Upper lobe of left lung (tissue), 6 donors: Measurements from ENCODE around the gene ACP6. TPM values are rescaled to one million over a fixed set of nuclear protein-coding genes. Genes with fewer than 3 reads are reported as not detected.

Source experiments
- ATAC-seq, 2 donors: fragments of 200-7000 bp; cut with Tn5 transposase; one replicate each; pipeline ENCODE4 v1.9.1; 2022; ENCODE audit warnings: mild to moderate bottlenecking in 2 of 2, moderate library complexity in 2 of 2; ENCODE audit not compliant: low FRiP score in 2 of 2
- DNase-seq, 2 donors: peaks; one replicate each; pipeline ENCODE4 v3.0.0-alpha.2; 2019 to 2020
- H3K27ac ChIP-seq, 4 donors: fragments of 200-600 bp; sonication (generic); one replicate each; pipeline ENCODE4 v1.5.1; 2016 to 2019
- H3K27me3 ChIP-seq, 4 donors: fragments of 200-600 bp; sonication (generic); one replicate each; pipeline ENCODE4 v1.5.1; 2017 to 2019
- H3K36me3 ChIP-seq, 4 donors: fragments of 200-600 bp; sonication (generic); one replicate each; pipeline ENCODE4 v1.5.1; 2016 to 2019
- H3K4me1 ChIP-seq, 4 donors: fragments of 200-600 bp; sonication (generic); one replicate each; pipeline ENCODE4 v1.5.1; 2018 to 2019
- H3K4me3 ChIP-seq, 4 donors: fragments of 200-600 bp; sonication (generic); one replicate each; pipeline ENCODE4 v1.5.1; 2017 to 2019; ENCODE audit warnings: mild to moderate bottlenecking in 2 of 4, moderate library complexity in 1 of 4
- H3K9me3 ChIP-seq, 4 donors: fragments of 200-600 bp; sonication (generic); one replicate each; pipeline ENCODE4 v1.5.1; 2018 to 2019
- EP300 ChIP-seq, 4 donors: sonication (generic); formaldehyde crosslinking; IDR thresholded peaks; one replicate each; pipeline ENCODE4 v1.5.1; 2017; ENCODE audit warnings: antibody characterized with exemption in 4 of 4, control low read depth in 2 of 4
- POLR2A ChIP-seq, 4 donors: fragments of 450-650 bp; IDR thresholded peaks; one replicate each; pipeline ENCODE4 v1.5.1; 2016 to 2017; ENCODE audit warnings: antibody characterized with exemption in 4 of 4, mild to moderate bottlenecking in 2 of 4
- POLR2AphosphoS5 ChIP-seq, 2 donors: sonication (generic); formaldehyde crosslinking; IDR thresholded peaks; one replicate each; pipeline ENCODE4 v1.5.1; 2017; ENCODE audit warnings: antibody characterized with exemption in 2 of 2
- WGBS, 2 donors: methylation state at CpG; one replicate each; pipeline ENCODE4 v1.1.5; 2017 to 2018; 5-methylcytosine and 5-hydroxymethylcytosine counted together
- total RNA-seq, 6 donors: library from RNA; depleted of rRNA in 4 of 6; stranded (reverse); fragments of >200 nt in 4 of 6; gene quantifications; one replicate each; pipeline versions ENCODE4 v1.1.0 to v1.2.1, GENCODE V29; 2016 to 2021
- TF ChIP-seq, protein P1 (sequence below), 6 experiments: fragments of 450-650 bp in 4 of 6; fragments of 200-600 bp in 2 of 6; sonication (generic) in 2 of 6; IDR thresholded peaks; one replicate each; pipeline ENCODE4 v1.5.1; 2016 to 2019; ENCODE audit warnings: antibody characterized with exemption in 6 of 6
- donor health status: DM: no; HTN: no; CAD: no; lungs with moderate emphysema.
- donor health status: DM: no; HTN: yes; CAD: no; lungs with severe emphysema.

The ACP6 gene
- total RNA-seq, 6 donors from 2014 or later: 8.1 to 60.8 (median 21.6) TPM

DNA sequence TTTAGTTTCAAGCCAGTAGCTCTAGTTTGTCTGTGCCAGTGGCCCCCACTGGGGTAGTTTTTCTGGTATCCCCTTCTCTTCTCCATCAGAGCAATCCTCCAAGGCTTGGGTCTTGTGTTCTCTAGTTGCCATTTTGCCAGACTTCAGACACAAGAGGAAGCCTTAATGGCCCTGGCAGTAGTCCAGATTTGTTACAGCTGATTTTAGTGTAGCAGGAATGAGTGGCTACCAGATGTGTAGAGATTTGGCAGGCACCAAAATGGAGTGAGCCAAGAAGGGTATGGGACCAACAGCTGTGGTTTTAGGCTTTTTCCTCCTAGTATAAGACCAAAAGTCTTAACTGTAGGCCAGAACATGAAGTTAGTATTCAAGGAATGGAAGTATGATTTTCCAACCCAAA lies 56.8 kb downstream of the ACP6 start:
- Histone ChIP-seq H3K9me3 (no peaks in the 10 kb centered on the region), H3K4me1 (peaks cover 0 to 3% (median 2%) of the 10 kb centered on the region in 4 donors), H3K27me3 (no peaks in the 10 kb centered on the region), H3K36me3 (peaks cover 0 to 68% (median 35%) of the 10 kb centered on the region in 4 donors), H3K4me3 (no peak overlapping the region), H3K27ac (no peak overlapping the region)
- no peak for TF ChIP-seq EP300 (IDR thresholded peaks at IDR 0.05)
- TF ChIP-seq POLR2A (IDR thresholded peaks at IDR 0.05): no peak
- TF ChIP-seq, protein P1, sequence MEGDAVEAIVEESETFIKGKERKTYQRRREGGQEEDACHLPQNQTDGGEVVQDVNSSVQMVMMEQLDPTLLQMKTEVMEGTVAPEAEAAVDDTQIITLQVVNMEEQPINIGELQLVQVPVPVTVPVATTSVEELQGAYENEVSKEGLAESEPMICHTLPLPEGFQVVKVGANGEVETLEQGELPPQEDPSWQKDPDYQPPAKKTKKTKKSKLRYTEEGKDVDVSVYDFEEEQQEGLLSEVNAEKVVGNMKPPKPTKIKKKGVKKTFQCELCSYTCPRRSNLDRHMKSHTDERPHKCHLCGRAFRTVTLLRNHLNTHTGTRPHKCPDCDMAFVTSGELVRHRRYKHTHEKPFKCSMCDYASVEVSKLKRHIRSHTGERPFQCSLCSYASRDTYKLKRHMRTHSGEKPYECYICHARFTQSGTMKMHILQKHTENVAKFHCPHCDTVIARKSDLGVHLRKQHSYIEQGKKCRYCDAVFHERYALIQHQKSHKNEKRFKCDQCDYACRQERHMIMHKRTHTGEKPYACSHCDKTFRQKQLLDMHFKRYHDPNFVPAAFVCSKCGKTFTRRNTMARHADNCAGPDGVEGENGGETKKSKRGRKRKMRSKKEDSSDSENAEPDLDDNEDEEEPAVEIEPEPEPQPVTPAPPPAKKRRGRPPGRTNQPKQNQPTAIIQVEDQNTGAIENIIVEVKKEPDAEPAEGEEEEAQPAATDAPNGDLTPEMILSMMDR (IDR thresholded peaks at IDR 0.05): no peak
- ATAC-seq (no peak), DNase-seq (no peak)

DNA sequence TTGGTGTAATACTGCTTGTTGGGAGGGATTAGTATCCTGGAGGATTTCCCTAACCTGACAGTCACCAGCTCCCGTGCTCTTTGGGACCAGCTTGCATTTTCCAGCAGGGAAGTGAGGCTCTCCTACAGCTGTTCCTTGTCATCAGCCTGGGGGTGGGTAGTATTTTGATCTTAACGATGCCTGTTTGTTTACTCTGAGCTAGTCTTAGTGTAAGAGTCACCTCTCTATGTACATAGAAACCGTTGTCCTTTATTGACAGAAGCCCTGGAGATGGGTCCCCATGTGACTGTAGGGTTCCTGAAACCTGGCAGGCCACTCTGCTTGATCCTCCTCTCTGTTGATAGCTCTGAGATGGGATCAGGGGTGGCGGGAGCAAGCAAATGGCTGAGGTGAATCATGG lies 58.0 kb downstream of the ACP6 start:
- no peak for ATAC-seq
- Histone ChIP-seq H3K27me3 (no peaks in the 10 kb centered on the region), H3K27ac (no peak overlapping the region), H3K9me3 (no peaks in the 10 kb centered on the region), H3K4me3 (no peak overlapping the region), H3K4me1 (peaks cover 0 to 5% (median 2%) of the 10 kb centered on the region in 4 donors), H3K36me3 (peaks cover 0 to 63% (median 33%) of the 10 kb centered on the region in 4 donors)
- no peak for TF ChIP-seq POLR2A (IDR thresholded peaks at IDR 0.05)
- TF ChIP-seq, protein P1 (IDR thresholded peaks at IDR 0.05): no peak
- TF ChIP-seq POLR2AphosphoS5 (IDR thresholded peaks at IDR 0.05): no peak
- no peak for TF ChIP-seq EP300 (IDR thresholded peaks at IDR 0.05)
- WGBS, 2 donors: 72 to 82% methylated on average over 4 of the region's 4 CpGs
- DNase-seq: no peak

DNA sequence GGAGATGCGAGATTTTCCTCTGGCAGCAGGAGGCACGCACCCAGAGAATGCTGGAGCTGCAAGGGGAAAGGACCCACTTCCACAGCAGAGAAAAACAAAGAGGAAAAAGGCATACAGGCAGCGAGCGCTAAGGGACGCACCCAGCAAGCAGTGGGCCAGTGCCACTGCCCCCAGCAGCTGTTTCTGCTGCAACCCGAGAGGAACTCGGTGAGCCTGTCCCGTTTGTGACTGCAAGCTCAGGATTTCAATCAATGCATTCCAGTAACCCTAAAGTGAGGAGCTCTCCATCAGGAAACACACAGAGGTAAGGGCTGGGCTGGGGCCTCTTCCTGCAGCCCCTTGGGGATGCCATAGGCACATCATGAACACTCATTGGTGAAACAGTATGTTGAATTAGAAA lies 58.7 kb downstream of the ACP6 start:
- peaks cover 0 to 5% (median 2%) of the 10 kb centered on the region in 4 donors for H3K4me1 ChIP-seq
- DNase-seq (no peak), ATAC-seq (no peak)
- H3K4me3 ChIP-seq: no peak overlapping the region
- H3K27ac ChIP-seq: no peak overlapping the region
- 88 to 92% methylated on average over 8 of the region's 8 CpGs for WGBS, 2 donors
- no peaks in the 10 kb centered on the region for H3K27me3 ChIP-seq
- H3K36me3 ChIP-seq: peaks cover 0 to 63% (median 32%) of the 10 kb centered on the region in 4 donors
- TF ChIP-seq, protein P1 (IDR thresholded peaks at IDR 0.05): no peak
- no peak for TF ChIP-seq POLR2A (IDR thresholded peaks at IDR 0.05)
- no peaks in the 10 kb centered on the region for H3K9me3 ChIP-seq

DNA sequence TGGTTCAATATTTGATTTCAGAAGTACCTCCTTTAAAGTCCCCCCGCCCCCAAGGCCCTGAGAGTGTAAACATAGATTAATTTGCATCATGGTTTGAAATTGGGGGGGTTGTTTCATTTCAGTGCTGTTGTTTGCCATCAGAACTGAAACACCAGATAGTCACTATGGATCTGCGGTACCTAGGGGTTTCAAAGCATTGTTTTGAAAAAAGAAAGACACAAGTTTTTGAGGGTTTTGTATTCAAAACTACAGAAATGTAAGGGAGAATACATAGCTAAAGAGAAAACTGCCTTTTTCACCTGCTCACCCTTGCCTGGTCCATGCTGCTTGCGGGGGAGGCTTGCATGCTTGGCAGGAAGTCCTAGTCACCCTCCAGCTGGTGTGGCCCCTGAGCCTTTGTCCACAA lies 59.3 kb downstream of the ACP6 start:
- peaks cover 0 to 5% (median 2%) of the 10 kb centered on the region in 4 donors for H3K4me1 ChIP-seq
- ATAC-seq (no peak), DNase-seq (no peak)
- no peak overlapping the region for H3K27ac ChIP-seq
- peaks cover 0 to 62% (median 28%) of the 10 kb centered on the region in 4 donors for H3K36me3 ChIP-seq
- no peaks in the 10 kb centered on the region for H3K9me3 ChIP-seq
- TF ChIP-seq POLR2AphosphoS5 (IDR thresholded peaks at IDR 0.05): no peak
- TF ChIP-seq POLR2A (IDR thresholded peaks at IDR 0.05): no peak
- TF ChIP-seq EP300 (IDR thresholded peaks at IDR 0.05): no peak
- TF ChIP-seq, protein P1 (IDR thresholded peaks at IDR 0.05): no peak
- WGBS, 2 donors: 92 to 93% methylated on average over 3 of the region's 3 CpGs
- no peak overlapping the region for H3K4me3 ChIP-seq
- no peaks in the 10 kb centered on the region for H3K27me3 ChIP-seq

DNA sequence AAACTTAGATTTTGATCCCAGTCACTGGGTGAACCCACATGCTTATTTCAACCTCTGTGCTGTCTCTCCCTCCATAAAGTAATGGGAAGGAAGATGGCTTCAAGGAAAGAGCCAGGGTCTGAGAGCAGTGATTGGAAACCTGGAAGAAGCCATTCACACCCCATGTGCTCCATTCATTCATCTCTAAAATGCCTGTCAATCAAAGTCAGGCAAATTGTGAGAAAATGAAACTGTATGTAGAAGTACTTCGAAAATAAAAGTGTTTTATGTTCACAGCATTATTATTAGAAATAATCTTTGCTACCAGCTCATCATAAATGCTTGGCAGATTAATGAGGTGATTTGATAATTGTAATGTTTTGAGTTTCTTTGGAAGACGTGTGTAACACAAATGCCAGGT lies 61.0 kb downstream of the ACP6 start:
- no peak for DNase-seq
- no peak overlapping the region for H3K4me3 ChIP-seq
- no peak for TF ChIP-seq POLR2AphosphoS5 (IDR thresholded peaks at IDR 0.05)
- TF ChIP-seq, protein P1 (IDR thresholded peaks at IDR 0.05): no peak
- no peak for TF ChIP-seq POLR2A (IDR thresholded peaks at IDR 0.05)
- no peak for TF ChIP-seq EP300 (IDR thresholded peaks at IDR 0.05)
- no peak for ATAC-seq
- H3K36me3 ChIP-seq: peaks cover 0 to 55% (median 19%) of the 10 kb centered on the region in 4 donors
- WGBS, 2 donors: 75% methylated on average over 2 of the region's 2 CpGs
- peaks cover 0 to 5% (median 2%) of the 10 kb centered on the region in 4 donors for H3K4me1 ChIP-seq
- no peaks in the 10 kb centered on the region for H3K9me3 ChIP-seq
- H3K27me3 ChIP-seq: no peaks in the 10 kb centered on the region
- no peak overlapping the region for H3K27ac ChIP-seq
